Measurements from ENCODE around the gene SEPTIN7.

Gene SEPTIN7

DNA sequence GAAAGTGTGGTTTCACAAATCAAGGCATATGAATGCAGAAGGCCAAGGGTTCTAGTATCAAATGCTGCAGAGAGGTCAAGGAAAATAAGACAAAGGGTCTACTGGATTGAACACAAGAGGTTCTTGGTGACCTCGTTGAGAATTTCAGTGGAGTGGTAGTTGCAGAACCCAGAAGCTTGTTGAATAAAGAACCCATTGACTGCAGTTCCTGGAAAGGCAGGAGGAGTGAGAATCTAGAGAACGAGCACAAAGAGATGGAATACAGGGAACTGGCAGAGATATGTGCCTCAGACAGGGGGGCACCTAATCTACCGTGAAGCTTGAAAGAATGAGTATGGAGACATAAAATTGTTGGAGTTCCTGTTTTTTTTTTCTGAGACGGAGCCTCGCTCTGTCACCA, 3.5 kb upstream of the SEPTIN7 start:
- DNase-seq (ENCODE audit: extremely low spot score), result no peak
- CTCF ChIA-PET, result no interaction called here
- TF ChIP-seq FOXA1 (IDR thresholded peaks at IDR 0.05) (no peak), L3MBTL2 (conservative IDR thresholded peaks at IDR 0.05) (no peak), FOXK2 (IDR thresholded peaks at IDR 0.05) (no peak), ARNT (IDR thresholded peaks at IDR 0.05) (no peak), LEF1 (IDR thresholded peaks at IDR 0.05; ENCODE audit: borderline replicate concordance) (no peak), ELF4 (IDR thresholded peaks at IDR 0.05) (no peak), FOXM1 (IDR thresholded peaks at IDR 0.05; ENCODE audit: borderline replicate concordance) (no peak), TARDBP (IDR thresholded peaks at IDR 0.05) (no peak), PKNOX1 (IDR thresholded peaks at IDR 0.05) (no peak), BHLHE40 (IDR thresholded peaks at IDR 0.05; ENCODE audit: borderline replicate concordance) (no peak), SP1 (IDR thresholded peaks at IDR 0.05) (no peak), HDGF (IDR thresholded peaks at IDR 0.05; ENCODE audit: borderline replicate concordance) (no peak), SUZ12 (IDR thresholded peaks at IDR 0.05) (no peak), CTBP1 (IDR thresholded peaks at IDR 0.05; ENCODE audit: borderline replicate concordance) (no peak), NFRKB (IDR thresholded peaks at IDR 0.05) (no peak)
- POLR2A ChIA-PET, result no interaction called here

DNA sequence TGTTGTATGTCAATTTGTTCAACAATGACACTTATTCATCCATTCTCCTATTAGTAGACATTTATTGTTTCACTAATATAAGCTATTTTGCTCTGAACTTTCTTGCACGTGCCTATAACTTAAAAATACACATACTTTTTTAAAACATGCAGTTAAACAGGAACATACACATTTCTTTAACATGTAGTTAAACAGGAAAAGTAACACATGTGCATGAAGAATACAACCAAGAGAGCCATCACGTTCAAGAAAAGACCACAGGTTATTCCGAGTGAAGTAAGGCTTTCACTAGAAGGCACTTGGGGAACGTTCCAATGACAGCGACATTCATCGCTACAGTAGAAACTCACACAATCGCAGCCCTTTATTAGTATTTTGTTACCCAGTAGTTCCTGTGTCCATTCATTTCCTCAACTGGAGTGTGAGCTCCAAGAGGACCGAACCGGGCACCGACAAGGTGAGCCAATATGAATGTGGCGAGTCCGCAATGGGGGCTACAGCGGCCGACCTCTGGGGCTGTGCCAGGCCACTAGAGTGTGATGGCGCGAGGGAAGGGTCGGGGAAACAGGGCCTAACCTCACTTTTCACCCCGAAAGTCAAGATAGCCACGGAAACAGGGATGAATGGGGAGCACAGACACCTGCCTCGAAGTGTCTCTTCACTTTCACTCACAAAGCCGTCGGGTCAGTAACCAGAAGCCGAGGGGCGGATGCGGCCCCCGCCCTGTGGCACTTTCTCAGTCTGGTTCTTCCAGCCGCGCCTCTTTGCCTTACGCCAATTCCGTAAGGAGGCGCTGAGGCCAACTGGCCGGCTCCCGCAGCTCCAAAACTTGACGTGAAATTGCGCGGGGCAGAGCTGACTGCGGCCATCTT, 775 bp upstream of the SEPTIN7 start:
- POLR2A ChIA-PET, result interaction anchor here (0.6 to 3.3 kb wide), 28 partner anchors 8 to 567 kb away, joined by 3 to 15 read pairs (median 4); partner anchors contain the start of gene HERPUD2
- peak; percentile 75 for DNase-seq (ENCODE audit: extremely low spot score)
- CTCF ChIA-PET, result interaction anchor here (2.8 kb wide), 1 partner anchor 90 kb away, joined by 8 read pairs; no protein-coding TSS in a partner anchor
- TF ChIP-seq FOXK2 (IDR thresholded peaks at IDR 0.05) (no peak), HDGF (IDR thresholded peaks at IDR 0.05; ENCODE audit: borderline replicate concordance) (no peak), FOXM1 (IDR thresholded peaks at IDR 0.05; ENCODE audit: borderline replicate concordance) (no peak), ZNF384 (IDR thresholded peaks at IDR 0.05) (no peak), SP1 (IDR thresholded peaks at IDR 0.05) (no peak), PKNOX1 (IDR thresholded peaks at IDR 0.05) (no peak), NFRKB (IDR thresholded peaks at IDR 0.05) (no peak), BHLHE40 (IDR thresholded peaks at IDR 0.05; ENCODE audit: borderline replicate concordance) (no peak), TARDBP (IDR thresholded peaks at IDR 0.05) (no peak), ARNT (IDR thresholded peaks at IDR 0.05) (no peak), LEF1 (IDR thresholded peaks at IDR 0.05; ENCODE audit: borderline replicate concordance) (no peak)

GRCh38 chr7:35801392-35802101, 690 bp downstream of the SEPTIN7 start:
- ChIA-PET POLR2A (interaction anchor here (0.7 to 3.3 kb wide), 22 partner anchors 8 to 566 kb away, joined by 3 to 15 read pairs (median 4); partner anchors contain the start of gene HERPUD2), CTCF (interaction anchor here (0.6 to 2.8 kb wide), 7 partner anchors 10 to 1414 kb away, joined by 3 to 8 read pairs (median 5); no protein-coding TSS in a partner anchor)
- TF ChIP-seq CTBP1 (IDR thresholded peaks at IDR 0.05; ENCODE audit: borderline replicate concordance) (no peak), BHLHE40 (IDR thresholded peaks at IDR 0.05; ENCODE audit: borderline replicate concordance) (no peak), L3MBTL2 (conservative IDR thresholded peaks at IDR 0.05) (0 out of 2 replicates have a peak, but pooled peaks have one; percentile 18)
- DNase-seq (ENCODE audit: extremely low spot score), result peak; percentile 54

DNA sequence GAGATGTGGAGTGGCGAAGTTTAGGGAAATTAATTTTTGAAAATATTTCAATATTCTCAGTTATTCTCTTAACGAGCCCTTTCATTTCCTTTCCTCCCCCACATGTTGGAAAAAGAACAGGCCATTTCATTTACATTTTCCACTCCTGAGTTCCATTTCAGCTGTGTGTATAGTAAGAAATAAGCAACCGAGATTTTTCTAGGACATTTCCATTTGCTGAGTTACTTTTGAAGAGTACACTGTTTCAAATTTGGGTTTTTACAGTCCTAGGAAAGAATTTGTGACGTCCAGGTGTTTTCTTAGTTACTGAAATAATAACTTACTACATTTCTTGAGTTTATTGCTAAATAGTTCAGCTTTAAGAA, 1.2 kb downstream of the SEPTIN7 start:
- no peak for DNase-seq (ENCODE audit: extremely low spot score)
- ChIA-PET POLR2A (interaction anchor here (1.4 to 3.3 kb wide), 2 partner anchors 10 to 89 kb away, joined by 4 to 15 read pairs; no protein-coding TSS in a partner anchor), CTCF (interaction anchor here (1.0 to 2.8 kb wide), 3 partner anchors 92 to 104 kb away, joined by 3 to 8 read pairs (median 5); no protein-coding TSS in a partner anchor)
- TF ChIP-seq SP1 (IDR thresholded peaks at IDR 0.05), result no peak
- no peak for TF ChIP-seq FOXA1 (IDR thresholded peaks at IDR 0.05)
- TF ChIP-seq PKNOX1 (IDR thresholded peaks at IDR 0.05), result no peak
- TF ChIP-seq CTBP1 (IDR thresholded peaks at IDR 0.05; ENCODE audit: borderline replicate concordance), result no peak
- no peak for TF ChIP-seq SUZ12 (IDR thresholded peaks at IDR 0.05)
- no peak for TF ChIP-seq FOXK2 (IDR thresholded peaks at IDR 0.05)
- TF ChIP-seq FOXM1 (IDR thresholded peaks at IDR 0.05; ENCODE audit: borderline replicate concordance), result no peak
- no peak for TF ChIP-seq LEF1 (IDR thresholded peaks at IDR 0.05; ENCODE audit: borderline replicate concordance)
- no peak for TF ChIP-seq ARNT (IDR thresholded peaks at IDR 0.05)
- no peak for TF ChIP-seq NFRKB (IDR thresholded peaks at IDR 0.05)
- TF ChIP-seq BHLHE40 (IDR thresholded peaks at IDR 0.05; ENCODE audit: borderline replicate concordance), result no peak
- no peak for TF ChIP-seq ELF4 (IDR thresholded peaks at IDR 0.05)

DNA sequence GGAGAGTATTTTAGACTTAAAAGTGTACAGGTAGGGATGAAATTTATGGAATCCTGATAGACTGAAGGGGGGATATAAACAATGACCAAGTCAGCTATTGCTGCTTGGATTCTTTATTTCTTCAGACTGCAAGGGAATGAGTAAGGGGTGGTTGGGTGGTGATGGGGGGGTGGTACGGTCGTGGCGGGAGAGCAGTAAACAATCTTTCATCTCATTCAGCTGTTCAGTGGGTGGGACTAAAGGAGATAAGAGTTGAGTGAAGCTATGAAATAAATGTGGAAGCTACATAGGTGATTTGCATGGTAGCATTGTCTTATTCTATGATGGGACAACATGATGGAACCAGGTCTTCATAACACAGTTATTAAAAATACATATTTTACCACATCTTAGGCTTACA, 1.8 kb downstream of the SEPTIN7 start:
- ChIA-PET CTCF (interaction anchor here (1.0 to 2.8 kb wide), 3 partner anchors 93 to 104 kb away, joined by 3 to 8 read pairs (median 5); no protein-coding TSS in a partner anchor), POLR2A (interaction anchor here (1.4 kb wide), 1 partner anchor 10 kb away, joined by 4 read pairs; no protein-coding TSS in a partner anchor)
- TF ChIP-seq TARDBP (IDR thresholded peaks at IDR 0.05), result no peak
- TF ChIP-seq CTBP1 (IDR thresholded peaks at IDR 0.05; ENCODE audit: borderline replicate concordance), result no peak
- TF ChIP-seq PKNOX1 (IDR thresholded peaks at IDR 0.05), result 0 out of 2 replicates have a peak, but pooled peaks have one; percentile 7

More for the DNA sequence above, 1.8 kb downstream of the SEPTIN7 start:
- no peak for DNase-seq (ENCODE audit: extremely low spot score)
